ENCODE data around the gene PCA3. TPM values are rescaled to one million over a fixed set of nuclear protein-coding genes. Genes with fewer than 3 reads are reported as not detected.
A peak's percentile ranks its signal among the peaks of the same experiment; 100 is the strongest.

Gene PCA3
- total RNA-seq, 4 donors from 2014 or later = 0.43 TPM; not detected in 3

- H3K27me3 ChIP-seq = no peaks in the 10 kb centered on the region
- no peaks in the 10 kb centered on the region for H3K9me3 ChIP-seq
- no peaks in the 10 kb centered on the region for H3K36me3 ChIP-seq
- intact Hi-C loops (cut with DNase I; ENCODE audit: low total_unique reads) = no loop called here
- H3K4me1 ChIP-seq = peaks cover 0 to 4% of the 10 kb centered on the region in 2 donors
- peak overlapping the region in 1 of 2 donors; percentile 10 for H3K4me3 ChIP-seq
- peak overlapping the region; percentile 90 to 92 for H3K27ac ChIP-seq
- peak in 1 of 2 donors; percentile 35 for DNase-seq
- TF ChIP-seq CTCF (IDR thresholded peaks at IDR 0.05) (no peak), POLR2A (IDR thresholded peaks at IDR 0.05) (peak; percentile 58 to 70)
These were observed 71.5 kb downstream of the PCA3 start for GRCh38 chr9:76835571-76836283.

Small RNAs within 50 kb of the gene (small RNA-seq; reads per million reads assigned to genes)
- gene AL359314.1 = not detected

Other genes starting within 250 kb of the PCA3 start
- gene PRUNE2, start 141.7 kb downstream of the PCA3 start, total RNA-seq = 100 to 1,000 TPM in 2 of 4 donors, 10 to 100 TPM in 2; 51.4 to 187 (median 97.1) TPM